22Rv1 (cell line): ENCODE results near the gene ACMSD.
"Not testable (repeated sequence)": the region's sequence is repeated elsewhere in the genome, so short reads cannot be mapped to it uniquely, and the experiment has no call there.

ENCODE experiments used
- ZFX ChIP-seq: fragments of 450-650 bp; IDR thresholded peaks from 2 replicates; pipeline ENCODE4 v1.6.1; 2017; ENCODE audit warnings: antibody characterized with exemption, borderline replicate concordance
- TF ChIP-seq, protein P1 (sequence below): fragments of 450-650 bp; IDR thresholded peaks from 2 replicates; pipeline ENCODE4 v1.5.1; 2017; ENCODE audit warnings: mild to moderate bottlenecking

DNA sequence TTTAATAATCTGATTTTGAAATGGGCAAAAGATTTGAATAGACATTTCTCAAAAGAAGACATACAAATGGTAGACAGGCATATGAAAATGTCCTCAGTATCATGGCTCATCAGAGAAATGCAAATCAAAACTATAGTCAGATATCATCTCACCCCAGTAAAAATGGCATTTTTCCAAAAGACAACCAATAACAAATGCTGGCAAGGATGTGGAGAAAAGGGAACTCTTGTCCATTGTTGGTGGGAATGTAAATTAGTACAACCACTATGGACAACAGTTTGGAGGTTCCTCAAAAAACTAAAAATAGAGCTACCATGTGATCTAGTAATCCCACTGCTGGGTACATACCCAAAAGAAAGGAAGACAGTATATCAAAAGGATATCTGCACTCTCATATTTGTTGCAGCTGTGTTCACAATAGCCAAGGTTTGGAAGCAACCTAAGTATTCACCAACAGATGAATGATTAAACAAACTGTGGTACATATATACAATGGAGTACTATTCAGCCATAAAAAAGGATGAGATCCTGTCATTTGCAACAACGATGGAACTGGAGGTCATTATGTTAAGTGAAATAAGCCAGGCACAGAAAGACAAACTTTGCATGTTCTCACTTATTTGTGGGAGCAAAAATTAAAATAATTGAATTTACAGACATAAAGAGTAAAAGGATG is 69.2 kb downstream of the ACMSD start:
- TF ChIP-seq, protein P1, sequence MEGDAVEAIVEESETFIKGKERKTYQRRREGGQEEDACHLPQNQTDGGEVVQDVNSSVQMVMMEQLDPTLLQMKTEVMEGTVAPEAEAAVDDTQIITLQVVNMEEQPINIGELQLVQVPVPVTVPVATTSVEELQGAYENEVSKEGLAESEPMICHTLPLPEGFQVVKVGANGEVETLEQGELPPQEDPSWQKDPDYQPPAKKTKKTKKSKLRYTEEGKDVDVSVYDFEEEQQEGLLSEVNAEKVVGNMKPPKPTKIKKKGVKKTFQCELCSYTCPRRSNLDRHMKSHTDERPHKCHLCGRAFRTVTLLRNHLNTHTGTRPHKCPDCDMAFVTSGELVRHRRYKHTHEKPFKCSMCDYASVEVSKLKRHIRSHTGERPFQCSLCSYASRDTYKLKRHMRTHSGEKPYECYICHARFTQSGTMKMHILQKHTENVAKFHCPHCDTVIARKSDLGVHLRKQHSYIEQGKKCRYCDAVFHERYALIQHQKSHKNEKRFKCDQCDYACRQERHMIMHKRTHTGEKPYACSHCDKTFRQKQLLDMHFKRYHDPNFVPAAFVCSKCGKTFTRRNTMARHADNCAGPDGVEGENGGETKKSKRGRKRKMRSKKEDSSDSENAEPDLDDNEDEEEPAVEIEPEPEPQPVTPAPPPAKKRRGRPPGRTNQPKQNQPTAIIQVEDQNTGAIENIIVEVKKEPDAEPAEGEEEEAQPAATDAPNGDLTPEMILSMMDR = not testable (repeated sequence)
- not testable (repeated sequence) for TF ChIP-seq ZFX
